Vagina (tissue), 2 donors: Measurements from ENCODE around the gene POTEJ.
"Not testable (repeated sequence)": the region's sequence is repeated elsewhere in the genome, so short reads cannot be mapped to it uniquely, and the experiment has no call there.

Experiments
- POLR2A ChIP-seq, 2 donors: fragments of 450-650 bp; IDR thresholded peaks; one replicate each; pipeline ENCODE4 v1.6.1; 2017; ENCODE audit warnings: antibody characterized with exemption in 2 of 2, mild to moderate bottlenecking in 2 of 2, moderate library complexity in 2 of 2
- POLR2AphosphoS5 ChIP-seq, 2 donors: sonication (generic); formaldehyde crosslinking; IDR thresholded peaks; one replicate each; pipeline ENCODE4 v1.9.0; 2017; ENCODE audit warnings: antibody characterized with exemption in 2 of 2, mild to moderate bottlenecking in 2 of 2, low read depth in 1 of 2; ENCODE audit not compliant: insufficient read depth in 1 of 2
- TF ChIP-seq, protein P1 (sequence below), 3 experiments: fragments of 450-650 bp in 2 of 3; fragments of 200-600 bp in 1 of 3; sonication (generic) in 1 of 3; IDR thresholded peaks; one replicate each; pipeline ENCODE4 v1.5.1; 2017 to 2019; ENCODE audit warnings: antibody characterized with exemption in 3 of 3, mild to moderate bottlenecking in 2 of 3, moderate library complexity in 2 of 3

DNA sequence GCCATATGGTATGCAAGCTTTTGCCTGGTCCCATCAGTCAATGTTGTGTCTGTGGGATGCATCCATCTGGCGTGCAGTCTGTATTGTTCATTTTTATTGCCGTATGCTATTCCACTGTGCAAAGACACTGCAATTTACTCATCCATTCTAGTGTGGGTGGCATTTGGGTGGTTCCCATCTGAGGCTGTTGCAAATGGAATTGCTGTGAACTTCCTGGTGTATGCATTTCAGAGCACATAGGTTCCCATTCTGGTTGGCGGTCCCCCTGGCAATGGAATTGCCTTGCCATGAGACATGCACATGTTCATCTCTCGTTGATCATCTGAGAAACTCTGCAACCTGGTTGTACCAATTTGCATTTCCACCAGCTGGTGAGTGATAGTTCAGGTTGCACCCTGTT is 33.7 kb upstream of the POTEJ start:
- TF ChIP-seq, protein P1, sequence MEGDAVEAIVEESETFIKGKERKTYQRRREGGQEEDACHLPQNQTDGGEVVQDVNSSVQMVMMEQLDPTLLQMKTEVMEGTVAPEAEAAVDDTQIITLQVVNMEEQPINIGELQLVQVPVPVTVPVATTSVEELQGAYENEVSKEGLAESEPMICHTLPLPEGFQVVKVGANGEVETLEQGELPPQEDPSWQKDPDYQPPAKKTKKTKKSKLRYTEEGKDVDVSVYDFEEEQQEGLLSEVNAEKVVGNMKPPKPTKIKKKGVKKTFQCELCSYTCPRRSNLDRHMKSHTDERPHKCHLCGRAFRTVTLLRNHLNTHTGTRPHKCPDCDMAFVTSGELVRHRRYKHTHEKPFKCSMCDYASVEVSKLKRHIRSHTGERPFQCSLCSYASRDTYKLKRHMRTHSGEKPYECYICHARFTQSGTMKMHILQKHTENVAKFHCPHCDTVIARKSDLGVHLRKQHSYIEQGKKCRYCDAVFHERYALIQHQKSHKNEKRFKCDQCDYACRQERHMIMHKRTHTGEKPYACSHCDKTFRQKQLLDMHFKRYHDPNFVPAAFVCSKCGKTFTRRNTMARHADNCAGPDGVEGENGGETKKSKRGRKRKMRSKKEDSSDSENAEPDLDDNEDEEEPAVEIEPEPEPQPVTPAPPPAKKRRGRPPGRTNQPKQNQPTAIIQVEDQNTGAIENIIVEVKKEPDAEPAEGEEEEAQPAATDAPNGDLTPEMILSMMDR (IDR thresholded peaks at IDR 0.05), result not testable (repeated sequence)
- not testable (repeated sequence) for TF ChIP-seq POLR2A (IDR thresholded peaks at IDR 0.05); POLR2AphosphoS5 (IDR thresholded peaks at IDR 0.05; ENCODE audit: insufficient read depth in 1 of 2, low read depth in 1 of 2)
